Trophoblast cell (in vitro differentiated cells and primary cell): ENCODE data around the gene PTGDR2.

Source experiments
- DNase-seq, 2 donors: peaks; one replicate each; pipeline ENCODE4 v3.0.0-alpha.2; 2016
- H2AFZ ChIP-seq: 2 replicates; pipeline ENCODE4 v1.6.1; 2013; ENCODE audit warnings: low read length, moderate library complexity, mild to moderate bottlenecking; ENCODE audit not compliant: insufficient read depth, poor library complexity
- H2AK5ac ChIP-seq: 2 replicates; pipeline ENCODE4 v1.6.1; 2013; ENCODE audit warnings: mild to moderate bottlenecking, low read length
- H2BK120ac ChIP-seq: 2 replicates; pipeline ENCODE4 v1.6.1; 2013; ENCODE audit warnings: low read length, mild to moderate bottlenecking, moderate library complexity; ENCODE audit not compliant: insufficient read depth, poor library complexity
- H2BK12ac ChIP-seq: 2 replicates; pipeline ENCODE4 v1.6.1; 2013; ENCODE audit warnings: mild to moderate bottlenecking, low read length, moderate library complexity
- H2BK5ac ChIP-seq: 2 replicates; pipeline ENCODE4 v1.6.1; 2013; ENCODE audit warnings: low read length, low read depth, moderate library complexity, mild to moderate bottlenecking; ENCODE audit not compliant: poor library complexity
- H3K14ac ChIP-seq: 2 replicates; pipeline ENCODE4 v1.6.1; 2013; ENCODE audit warnings: mild to moderate bottlenecking, low read length
- H3K18ac ChIP-seq: 2 replicates; pipeline ENCODE4 v1.6.1; 2013; ENCODE audit warnings: mild to moderate bottlenecking, low read length
- H3K23ac ChIP-seq: 2 replicates; pipeline ENCODE4 v1.6.1; 2013; ENCODE audit warnings: low read length
- H3K27ac ChIP-seq: 2 replicates; pipeline ENCODE4 v1.5.1; 2013; ENCODE audit warnings: low read depth, mild to moderate bottlenecking, inconsistent platforms, low read length, moderate library complexity
- H3K27me3 ChIP-seq: 2 replicates; pipeline ENCODE4 v1.6.1; 2013; ENCODE audit warnings: inconsistent platforms, mild to moderate bottlenecking, low read length, moderate library complexity; ENCODE audit not compliant: insufficient read depth
- H3K36me3 ChIP-seq, 2 experiments: 1 replicate in 1 of 2; 2 replicates in 1 of 2; pipeline ENCODE4 v1.6.1; 2013; ENCODE audit warnings: low read length in 2 of 2, mild to moderate bottlenecking in 2 of 2, moderate library complexity in 1 of 2; ENCODE audit not compliant: insufficient read depth in 2 of 2, control insufficient read depth in 1 of 2
- H3K4ac ChIP-seq: 2 replicates; pipeline ENCODE4 v1.6.1; 2013; ENCODE audit warnings: low read depth, mild to moderate bottlenecking, low read length, moderate library complexity
- H3K4me1 ChIP-seq, 2 experiments: 1 replicate in 1 of 2; 2 replicates in 1 of 2; pipeline ENCODE4 v1.6.1; 2013; ENCODE audit warnings: low read length in 2 of 2, mild to moderate bottlenecking in 2 of 2, moderate library complexity in 1 of 2; ENCODE audit not compliant: insufficient read depth in 2 of 2, control insufficient read depth in 1 of 2
- H3K4me2 ChIP-seq: 2 replicates; pipeline ENCODE4 v1.6.1; 2013; ENCODE audit warnings: inconsistent platforms, mild to moderate bottlenecking, low read length, moderate library complexity
- H3K4me3 ChIP-seq: 2 replicates; pipeline ENCODE4 v1.5.1; 2013; ENCODE audit warnings: mild to moderate bottlenecking, low read depth, low read length, inconsistent platforms
- H3K79me1 ChIP-seq: one replicate; pipeline ENCODE4 v1.6.1; 2013; ENCODE audit warnings: low read length
- H3K79me2 ChIP-seq: 2 replicates; pipeline ENCODE4 v1.6.1; 2013; ENCODE audit warnings: low read length, mild to moderate bottlenecking; ENCODE audit not compliant: control insufficient read depth, insufficient read depth, poor library complexity
- H3K9ac ChIP-seq: 2 replicates; pipeline ENCODE4 v1.6.1; 2013; ENCODE audit warnings: mild to moderate bottlenecking, low read length
- H3K9me3 ChIP-seq: 2 replicates; pipeline ENCODE4 v1.6.1; 2013; ENCODE audit warnings: low read depth, mild to moderate bottlenecking, control low read depth, inconsistent platforms, low read length; ENCODE audit not compliant: insufficient read depth
- H4K12ac ChIP-seq: 2 replicates; pipeline ENCODE4 v1.6.1; 2013; ENCODE audit warnings: low read depth, mild to moderate bottlenecking, low read length, moderate library complexity
- H4K8ac ChIP-seq: 2 replicates; pipeline ENCODE4 v1.6.1; 2013; ENCODE audit warnings: low read depth, mild to moderate bottlenecking, low read length, moderate library complexity
- H4K91ac ChIP-seq: one replicate; pipeline ENCODE4 v1.6.1; 2013; ENCODE audit warnings: low read depth, mild to moderate bottlenecking, low read length, moderate library complexity
- WGBS: extraction: QIAGEN DNeasy Blood & Tissue Kit; methylation state at CpG from one replicate; pipeline ENCODE4 v1.1.7; 2013; ENCODE audit warnings: missing lambda C conversion rate; ENCODE audit not compliant: insufficient read length, insufficient coverage; ENCODE audit errors: extremely low coverage; 5-methylcytosine and 5-hydroxymethylcytosine counted together

Gene PTGDR2

DNA sequence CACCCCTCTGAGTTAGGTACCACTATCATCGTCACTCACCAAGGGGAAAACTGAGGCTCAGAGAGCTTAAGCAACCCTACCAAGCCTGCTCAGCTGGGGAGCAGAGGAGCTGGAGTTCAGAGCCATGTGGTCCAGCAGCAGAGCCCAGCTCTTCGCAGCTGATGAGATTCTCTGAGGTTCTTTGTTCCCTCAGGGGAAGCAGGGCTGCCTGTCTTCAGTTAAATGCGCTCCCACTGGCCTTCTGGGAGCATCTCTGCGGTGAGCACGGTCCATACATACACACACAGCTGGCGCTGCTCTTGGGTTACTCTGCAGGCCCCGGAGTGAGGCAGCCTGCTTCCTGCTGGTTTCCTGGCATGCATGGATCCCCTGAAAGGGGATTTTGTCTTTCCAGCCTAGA lies 5.2 kb upstream of the PTGDR2 start:
- H2BK12ac ChIP-seq: no peak overlapping the region
- no peak overlapping the region for H3K14ac ChIP-seq
- H3K4me1 ChIP-seq: no peaks in the 10 kb centered on the region
- H3K4me3 ChIP-seq: no peak overlapping the region
- H3K4ac ChIP-seq: no peak overlapping the region
- H3K23ac ChIP-seq: no peak overlapping the region
- no peak overlapping the region for H4K91ac ChIP-seq
- H3K9me3 ChIP-seq: peaks cover 2% of the 10 kb centered on the region
- no peak overlapping the region for H2AK5ac ChIP-seq
- no peak overlapping the region for H3K9ac ChIP-seq
- H2BK5ac ChIP-seq: no peak overlapping the region
- no peak overlapping the region for H3K18ac ChIP-seq
- no peak overlapping the region for H2AFZ ChIP-seq
- H3K79me1 ChIP-seq: no peaks in the 10 kb centered on the region
- no peaks in the 10 kb centered on the region for H3K79me2 ChIP-seq
- DNase-seq: no peak
- no peak overlapping the region for H2BK120ac ChIP-seq
- H3K27ac ChIP-seq: no peak overlapping the region
- no peak overlapping the region for H4K8ac ChIP-seq
- H3K4me2 ChIP-seq: no peak overlapping the region
- H4K12ac ChIP-seq: no peak overlapping the region
- H3K27me3 ChIP-seq: no peaks in the 10 kb centered on the region
- no peaks in the 10 kb centered on the region for H3K36me3 ChIP-seq
- WGBS: no CpG with 5 or more reads among the region's 7 CpGs

GRCh38 chr11:60859616-60860250 lies 4.0 kb upstream of the PTGDR2 start:
- Histone ChIP-seq H2AFZ (no peak overlapping the region), H3K4me2 (no peak overlapping the region), H2BK5ac (no peak overlapping the region), H4K8ac (no peak overlapping the region), H3K79me2 (no peaks in the 10 kb centered on the region), H3K36me3 (no peaks in the 10 kb centered on the region), H3K9ac (no peak overlapping the region), H3K27me3 (no peaks in the 10 kb centered on the region), H3K23ac (no peak overlapping the region), H2BK120ac (no peak overlapping the region), H3K4ac (no peak overlapping the region), H3K79me1 (no peaks in the 10 kb centered on the region), H4K12ac (no peak overlapping the region), H3K27ac (no peak overlapping the region), H2BK12ac (no peak overlapping the region), H3K18ac (no peak overlapping the region), H3K4me1 (no peaks in the 10 kb centered on the region), H3K14ac (no peak overlapping the region), H4K91ac (no peak overlapping the region), H3K9me3 (peaks cover 2% of the 10 kb centered on the region), H3K4me3 (no peak overlapping the region), H2AK5ac (no peak overlapping the region)
- DNase-seq: no peak
- no CpG with 5 or more reads among the region's 15 CpGs for WGBS

GRCh38 chr11:60858731-60859464 lies 3.1 kb upstream of the PTGDR2 start:
- Histone ChIP-seq H3K23ac (no peak overlapping the region), H3K14ac (no peak overlapping the region), H3K79me2 (no peaks in the 10 kb centered on the region), H2BK12ac (no peak overlapping the region), H4K12ac (no peak overlapping the region), H3K27me3 (no peaks in the 10 kb centered on the region), H3K36me3 (no peaks in the 10 kb centered on the region), H3K4me3 (no peak overlapping the region), H2AFZ (no peak overlapping the region), H2BK120ac (no peak overlapping the region), H4K8ac (no peak overlapping the region), H3K79me1 (no peaks in the 10 kb centered on the region), H4K91ac (no peak overlapping the region), H3K9ac (no peak overlapping the region), H3K4me1 (no peaks in the 10 kb centered on the region), H3K4ac (no peak overlapping the region), H2BK5ac (no peak overlapping the region), H3K18ac (no peak overlapping the region), H3K9me3 (peaks cover 2% of the 10 kb centered on the region), H3K27ac (no peak overlapping the region), H2AK5ac (no peak overlapping the region), H3K4me2 (no peak overlapping the region)
- no peak for DNase-seq
- WGBS: no CpG with 5 or more reads among the region's 4 CpGs

DNA sequence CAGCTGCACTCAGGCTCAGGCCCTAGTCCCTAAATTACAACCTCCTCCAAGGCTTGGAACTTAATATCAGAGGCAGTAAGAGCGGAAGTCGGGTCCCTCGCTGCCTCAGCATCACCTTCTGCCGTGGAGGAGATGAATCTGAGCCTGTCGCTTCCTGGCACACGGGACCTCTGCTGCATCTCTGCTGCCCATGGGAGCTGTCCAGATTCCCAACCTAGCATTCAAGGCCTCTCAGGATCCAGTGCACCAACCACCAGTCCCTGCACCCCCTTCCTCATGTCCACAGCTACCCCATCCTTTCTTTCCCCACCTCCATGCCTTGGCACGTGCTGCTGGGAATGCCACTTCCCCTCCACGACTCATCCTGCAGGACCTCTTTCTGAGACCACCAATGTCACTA lies 2.5 kb upstream of the PTGDR2 start:
- no peaks in the 10 kb centered on the region for H3K79me1 ChIP-seq
- no peak overlapping the region for H4K12ac ChIP-seq
- no peak overlapping the region for H3K9ac ChIP-seq
- H3K4me1 ChIP-seq: no peaks in the 10 kb centered on the region
- H2BK5ac ChIP-seq: no peak overlapping the region
- no peak overlapping the region for H4K91ac ChIP-seq
- no peaks in the 10 kb centered on the region for H3K27me3 ChIP-seq
- H4K8ac ChIP-seq: no peak overlapping the region
- WGBS: no CpG with 5 or more reads among the region's 8 CpGs
- no peak for DNase-seq
- no peak overlapping the region for H3K4me3 ChIP-seq
- no peak overlapping the region for H3K14ac ChIP-seq
- H3K9me3 ChIP-seq: peaks cover 2% of the 10 kb centered on the region
- H3K79me2 ChIP-seq: no peaks in the 10 kb centered on the region
- H3K36me3 ChIP-seq: peaks cover 0 to under 1% of the 10 kb centered on the region in 2 experiments
- no peak overlapping the region for H2BK12ac ChIP-seq
- H3K23ac ChIP-seq: no peak overlapping the region
- H3K27ac ChIP-seq: no peak overlapping the region
- H2AK5ac ChIP-seq: no peak overlapping the region
- H3K4me2 ChIP-seq: no peak overlapping the region
- no peak overlapping the region for H3K4ac ChIP-seq
- H2AFZ ChIP-seq: no peak overlapping the region
- H3K18ac ChIP-seq: no peak overlapping the region
- no peak overlapping the region for H2BK120ac ChIP-seq
